Lower leg skin (tissue), 3 donors: ENCODE results near the gene ATXN2L.

ENCODE experiments used
- POLR2A ChIP-seq, 2 donors: fragments of 450-650 bp; IDR thresholded peaks; one replicate each; pipeline ENCODE4 v1.6.1; 2016 to 2017; ENCODE audit warnings: antibody characterized with exemption in 2 of 2, mild to moderate bottlenecking in 1 of 2, moderate library complexity in 1 of 2
- TF ChIP-seq, protein P1 (sequence below), 3 donors: fragments of 450-650 bp; IDR thresholded peaks; one replicate each; pipeline ENCODE4 v1.5.1; 2016; ENCODE audit warnings: antibody characterized with exemption in 3 of 3, mild to moderate bottlenecking in 3 of 3, moderate library complexity in 2 of 3

DNA sequence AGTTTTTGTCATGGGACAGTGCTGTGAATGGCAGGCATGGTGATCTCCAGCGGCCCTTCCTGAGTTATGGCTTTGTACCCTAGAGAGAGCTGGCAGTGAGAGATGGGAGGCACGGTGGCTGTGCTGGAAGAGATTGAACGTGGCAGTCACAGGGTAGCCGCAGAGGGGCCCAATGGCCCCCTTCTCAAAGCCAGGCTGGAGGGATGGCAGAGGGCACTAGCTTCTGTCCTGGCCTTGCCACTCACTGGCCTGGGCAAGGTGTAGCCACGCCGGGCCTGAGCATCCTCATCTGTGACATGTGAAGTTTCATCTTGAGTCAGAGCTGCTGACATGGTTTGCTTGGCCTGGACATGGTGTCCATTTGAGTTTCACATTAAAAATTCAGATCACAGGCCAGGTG, 51.6 kb downstream of the ATXN2L start:
- TF ChIP-seq, protein P1, sequence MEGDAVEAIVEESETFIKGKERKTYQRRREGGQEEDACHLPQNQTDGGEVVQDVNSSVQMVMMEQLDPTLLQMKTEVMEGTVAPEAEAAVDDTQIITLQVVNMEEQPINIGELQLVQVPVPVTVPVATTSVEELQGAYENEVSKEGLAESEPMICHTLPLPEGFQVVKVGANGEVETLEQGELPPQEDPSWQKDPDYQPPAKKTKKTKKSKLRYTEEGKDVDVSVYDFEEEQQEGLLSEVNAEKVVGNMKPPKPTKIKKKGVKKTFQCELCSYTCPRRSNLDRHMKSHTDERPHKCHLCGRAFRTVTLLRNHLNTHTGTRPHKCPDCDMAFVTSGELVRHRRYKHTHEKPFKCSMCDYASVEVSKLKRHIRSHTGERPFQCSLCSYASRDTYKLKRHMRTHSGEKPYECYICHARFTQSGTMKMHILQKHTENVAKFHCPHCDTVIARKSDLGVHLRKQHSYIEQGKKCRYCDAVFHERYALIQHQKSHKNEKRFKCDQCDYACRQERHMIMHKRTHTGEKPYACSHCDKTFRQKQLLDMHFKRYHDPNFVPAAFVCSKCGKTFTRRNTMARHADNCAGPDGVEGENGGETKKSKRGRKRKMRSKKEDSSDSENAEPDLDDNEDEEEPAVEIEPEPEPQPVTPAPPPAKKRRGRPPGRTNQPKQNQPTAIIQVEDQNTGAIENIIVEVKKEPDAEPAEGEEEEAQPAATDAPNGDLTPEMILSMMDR (IDR thresholded peaks at IDR 0.05): no peak
- TF ChIP-seq POLR2A (IDR thresholded peaks at IDR 0.05): no peak
